Measurements from ENCODE around the gene ATAD1. TPM values are rescaled to one million over a fixed set of nuclear protein-coding genes. Genes with fewer than 3 reads are reported as not detected.

ATAD1 gene
- total RNA-seq, 1 experiment from 2014 or later = 46.7 TPM

DNA sequence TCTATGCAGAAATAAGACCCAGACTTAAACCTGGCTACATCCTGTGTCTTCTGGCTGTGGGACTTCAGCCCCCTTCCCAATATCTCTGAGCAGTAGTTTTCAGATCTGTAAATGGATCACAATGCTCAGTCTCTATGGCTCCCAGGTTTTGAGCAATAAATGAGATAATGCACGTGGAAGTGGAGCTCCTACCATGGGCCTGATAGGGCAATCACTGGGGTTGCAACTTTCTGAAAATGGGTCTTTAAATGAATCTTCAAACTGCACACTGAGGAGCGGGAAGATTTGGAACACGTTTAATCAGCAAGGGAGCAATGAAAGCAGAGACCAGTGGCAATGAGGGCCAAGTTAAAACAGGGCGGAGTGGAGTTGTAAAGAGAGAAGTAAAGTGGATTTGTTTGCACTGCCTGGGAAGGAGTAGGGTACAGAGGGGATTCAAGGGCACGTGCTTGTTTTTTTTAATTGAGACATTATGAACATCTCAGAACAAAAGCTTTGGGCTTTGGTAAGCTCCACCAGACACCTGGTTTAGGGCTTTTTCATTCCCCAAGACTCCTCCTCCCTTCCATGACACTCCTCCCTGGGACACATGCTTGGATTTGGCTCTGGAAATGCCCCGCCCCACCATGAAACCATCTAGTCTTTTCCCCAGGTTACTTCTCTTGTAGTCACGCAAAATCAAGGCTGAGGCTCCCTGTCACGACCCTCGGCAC is 115.6 kb downstream of the ATAD1 start:
- no peak for TF ChIP-seq FOXK1 (CRISPR knock-in tag; IDR thresholded peaks at IDR 0.05)
- no peak for TF ChIP-seq ZBTB43 (CRISPR knock-in tag; IDR thresholded peaks at IDR 0.05)
- TF ChIP-seq SMAD4 (CRISPR knock-in tag; IDR thresholded peaks at IDR 0.05) = no peak
- no peak for TF ChIP-seq NFYB (CRISPR knock-in tag; conservative IDR thresholded peaks at IDR 0.05; ENCODE audit: low read depth)
- TF ChIP-seq ZNF512 (CRISPR knock-in tag; IDR thresholded peaks at IDR 0.05; ENCODE audit: borderline replicate concordance) = no peak
- no peak for TF ChIP-seq ZNF671 (CRISPR knock-in tag; IDR thresholded peaks at IDR 0.05)
- ChIA-PET POLR2A (no interaction called here), CTCF (no interaction called here)
- Mint-ChIP-seq H3K27ac (peak overlapping the region; percentile 46; the same call in 1 of the 2 replicates), H3K36me3 (no peaks in the 10 kb centered on the region), H3K27me3 (ENCODE audit: low read depth) (no peaks in the 10 kb centered on the region), H3K4me1 (peaks cover 7% of the 10 kb centered on the region), H3K4me3 (no peak overlapping the region), H3K9me3 (no peaks in the 10 kb centered on the region)
- ATAC-seq (peak; percentile 43; the same call in 1 of the 2 replicates), DNase-seq (ENCODE audit: low spot score) (no peak)

Other genes with a start within 250 kb of the ATAD1 start
- gene PAPSS2, start 158.3 kb downstream of the ATAD1 start, total RNA-seq (2021) = 22.1 to 30.4 TPM (median 29.7 TPM) in 3 replicates
- 0.52 to 1.1 TPM (median 1.0 TPM) in 3 replicates for gene KLLN, start 45.3 kb upstream of the ATAD1 start, total RNA-seq (2021)
- 44.5 to 54.2 TPM (median 45.6 TPM) in 3 replicates for gene PTEN, start 45.4 kb upstream of the ATAD1 start, total RNA-seq (2021)

All from WTC11 (cell line).